HepG2 (cell line): ENCODE data around the gene IL10RA. TPM values are rescaled to one million over a fixed set of nuclear protein-coding genes. Genes with fewer than 3 reads are reported as not detected.
"Not testable (repeated sequence)": the region's sequence is repeated elsewhere in the genome, so short reads cannot be mapped to it uniquely, and the experiment has no call there.

ENCODE experiments used
- ATAC-seq: fragments of 200-7000 bp; cut with Tn5 transposase; 3 replicates; pipeline ENCODE4 v1.9.1; 2020; ENCODE audit warnings: mild to moderate bottlenecking, moderate library complexity
- BruUV-seq: library from RNA; stranded (reverse); fragments of 400-500 nt; replicated peaks from 2 replicates; lab custom pipeline; 2021; lab: Mats Ljungman, UMichigan
- CTCF ChIA-PET: fragments of 300-600 bp; formaldehyde crosslinking; extraction: SDS; loops from one replicate; lab custom pipeline; 2021; ENCODE audit warnings: low total read pairs, inconsistent platforms, low intra/inter-chr PET ratio; lab: Yijun Ruan, JAX
- POLR2A ChIA-PET: fragments of 350-600 bp; sonication (Branson Sonifier 250); formaldehyde crosslinking; loops from one replicate; lab custom pipeline; 2020; ENCODE audit warnings: antibody characterized with exemption, inconsistent platforms; lab: Yijun Ruan, JAX
- DNase-seq: peaks from one replicate; pipeline ENCODE4 v3.0.0-alpha.2; 2015; ENCODE audit warnings: low spot score
- FAIRE-seq: peaks from 3 replicates; lab custom pipeline; 2011; peaks lifted over from hg19 to GRCh38; lab: Jason Lieb, UNC
- H2AFZ ChIP-seq: one replicate; pipeline ENCODE4 v1.6.1; 2011; ENCODE audit warnings: low read length, inconsistent platforms
- H3K27ac ChIP-seq: fragments of 300-600 bp; 3 replicates; pipeline ENCODE4 v1.8.0; 2011; ENCODE audit warnings: mixed run types, mild to moderate bottlenecking, mixed read lengths, low read length, inconsistent platforms; ENCODE audit not compliant: insufficient read depth; ENCODE audit errors: extremely low read length
- H3K27me3 ChIP-seq, 2 experiments: fragments of 200-600 bp in 1 of 2; 2 replicates in 1 of 2; 3 replicates in 1 of 2; pipeline versions ENCODE4 v1.6.0 to v1.8.0; 2011; ENCODE audit warnings: low read length in 2 of 2, mild to moderate bottlenecking in 2 of 2, moderate library complexity in 2 of 2, inconsistent platforms in 1 of 2; ENCODE audit not compliant: insufficient read depth in 2 of 2, control insufficient read depth in 1 of 2
- H3K36me3 ChIP-seq, 2 experiments: fragments of 200-600 bp in 1 of 2; replicated peaks in 1 of 2; 2 replicates in 1 of 2; 3 replicates in 1 of 2; pipeline versions ENCODE4 v1.5.1 to v1.8.0; 2011; ENCODE audit warnings: low read length in 2 of 2, inconsistent platforms in 1 of 2; ENCODE audit not compliant: insufficient read depth in 2 of 2, control insufficient read depth in 1 of 2
- H3K4me1 ChIP-seq: 2 replicates; pipeline ENCODE4 v1.5.1; 2012; ENCODE audit warnings: low read length, inconsistent platforms; ENCODE audit not compliant: insufficient read depth
- H3K4me2 ChIP-seq: 2 replicates; pipeline ENCODE4 v1.6.0; 2011; ENCODE audit warnings: low read depth, low read length, inconsistent platforms
- H3K4me3 ChIP-seq, 3 experiments: fragments of 200-600 bp in 1 of 3; sonication (generic), shearing (Covaris generic) in 1 of 3; replicated peaks in 1 of 3; 2 replicates each; pipeline ENCODE4 v1.5.1; 2011 to 2016; ENCODE audit warnings: low read length in 3 of 3, inconsistent platforms in 2 of 3, low read depth in 2 of 3, mild to moderate bottlenecking in 2 of 3, control low read depth in 1 of 3, mixed read lengths in 1 of 3; ENCODE audit not compliant: insufficient read depth in 1 of 3
- H3K79me2 ChIP-seq: one replicate; pipeline ENCODE4 v1.6.1; 2011; ENCODE audit warnings: low read length, inconsistent platforms; ENCODE audit not compliant: insufficient read depth
- H3K9ac ChIP-seq: 2 replicates; pipeline ENCODE4 v1.6.0; 2011; ENCODE audit warnings: mild to moderate bottlenecking, low read depth, low read length, inconsistent platforms; ENCODE audit not compliant: insufficient read depth
- H3K9me3 ChIP-seq: 2 replicates; pipeline ENCODE4 v1.5.1; 2012; ENCODE audit warnings: mild to moderate bottlenecking, low read length
- H4K20me1 ChIP-seq: 2 replicates; pipeline ENCODE4 v1.6.0; 2011; ENCODE audit warnings: inconsistent platforms, mild to moderate bottlenecking, low read length, moderate library complexity; ENCODE audit not compliant: insufficient read depth
- ZNF552 ChIP-seq: sonication (generic); formaldehyde crosslinking; IDR thresholded peaks from 2 replicates; pipeline ENCODE4 v1.9.0; 2022; ENCODE audit warnings: missing genetic modification reagents, mild to moderate bottlenecking, borderline replicate concordance
- ZNF562 ChIP-seq: sonication (generic); formaldehyde crosslinking; IDR thresholded peaks from 2 replicates; pipeline ENCODE4 v1.8.0; 2022; ENCODE audit warnings: missing genetic modification reagents, borderline replicate concordance
- ZNF629 ChIP-seq: sonication (generic); formaldehyde crosslinking; conservative IDR thresholded peaks from 2 replicates; pipeline ENCODE4 v1.5.0; 2020; ENCODE audit warnings: missing genetic modification reagents
- WGBS: methylation state at CpG from one replicate; pipeline ENCODE4 v1.1.6; 2017; ENCODE audit warnings: low lambda C conversion rate; 5-methylcytosine and 5-hydroxymethylcytosine counted together
- in situ Hi-C: cut with HindIII; loops from 2 replicates; pipeline ENCODE4 v1.10.0; 2017; ENCODE audit warnings: low pct_unique_long_range_greater_than_20kb; ENCODE audit not compliant: extremely low pct_ligation_motif_present
- intact Hi-C: fragments of 100-400 bp; cut with micrococcal nuclease; formaldehyde crosslinking; loops from one replicate; pipeline ENCODE4 v1.10.0; 2022; ENCODE audit not compliant: unreplicated experiment
- polyA plus RNA-seq, 8 experiments: library from polyadenylated mRNA; depleted of rRNA in 3 of 8; stranded (reverse) in 7 of 8; unstranded in 1 of 8; fragments of >200 nt; fragmentation: Illumina TruSeq in 4 of 8; extraction: Trizol in 4 of 8; gene quantifications; 2 replicates each; pipeline versions ENCODE4 v1.2.1 to v1.2.3, GENCODE V29; 2011 to 2016; ENCODE audit warnings: low read depth in 4 of 8, missing spikeins in 1 of 8, mixed read lengths in 1 of 8; ENCODE audit not compliant: insufficient read depth in 1 of 8
- total RNA-seq, 5 experiments: library from RNA; depleted of rRNA; stranded (reverse); fragments of >200 nt; fragmentation: Illumina TruSeq; extraction: Trizol; gene quantifications; 2 replicates each; pipeline ENCODE4 v1.2.3, GENCODE V29; 2016; ENCODE audit warnings: low read depth in 1 of 5
- TF ChIP-seq, protein P1 (sequence below): IDR thresholded peaks from 2 replicates; pipeline ENCODE4 v1.6.1; 2016; ENCODE audit warnings: control low read depth
- TF ChIP-seq, protein P2 (sequence below): IDR thresholded peaks from 2 replicates; pipeline ENCODE4 v1.6.1; 2012; ENCODE audit warnings: inconsistent platforms
- TF ChIP-seq, protein P3 (sequence below): sonication (generic); formaldehyde crosslinking; IDR thresholded peaks from 2 replicates; pipeline ENCODE4 v1.9.0; 2021; ENCODE audit warnings: missing genetic modification reagents, borderline replicate concordance

The IL10RA gene
- total and polyA plus RNA-seq, 2 of the 13 experiments (the other 11 are each of a cell fraction or from before 2014, with no cell fraction given) = not detected

DNA sequence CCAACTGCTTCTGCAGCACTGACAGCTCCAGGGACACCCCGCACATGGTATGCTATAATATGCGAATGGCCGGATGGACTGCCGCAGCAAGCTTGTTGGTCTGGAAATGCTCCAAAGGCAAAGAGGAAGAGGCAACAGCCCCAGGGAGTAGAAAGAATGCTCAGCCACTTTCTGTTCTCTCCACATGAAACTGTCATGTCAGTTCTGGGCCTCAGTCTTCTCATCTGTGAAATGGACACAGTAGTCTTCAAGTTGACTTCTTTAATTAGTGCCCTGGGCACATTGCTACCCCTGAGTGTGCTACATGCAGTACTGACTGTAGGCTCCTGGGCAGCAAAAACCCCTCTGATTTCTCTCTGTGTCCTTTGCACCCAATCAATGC lies 19.9 kb downstream of the IL10RA start:
- Histone ChIP-seq H2AFZ (no peak overlapping the region), H3K27ac (no peak overlapping the region), H3K4me1 (peaks cover 15% of the 10 kb centered on the region), H3K36me3 (no peaks in the 10 kb centered on the region), H3K4me3 (no peak overlapping the region), H3K27me3 (peaks cover 5 to 20% of the 10 kb centered on the region in 2 experiments; a peak in 3 of 5 replicates), H4K20me1 (no peaks in the 10 kb centered on the region), H3K79me2 (no peaks in the 10 kb centered on the region), H3K9ac (no peak overlapping the region), H3K4me2 (no peak overlapping the region), H3K9me3 (no peaks in the 10 kb centered on the region)
- ChIA-PET POLR2A (no interaction called here), CTCF (no interaction called here)
- intact Hi-C loops (no loop called here), in situ Hi-C loops (no loop called here)
- no peak for DNase-seq
- BruUV-seq = no TSS peak
- WGBS = 98% methylated on average over 4 of the region's 4 CpGs
- no peak for ATAC-seq
- TF ChIP-seq, protein P1, sequence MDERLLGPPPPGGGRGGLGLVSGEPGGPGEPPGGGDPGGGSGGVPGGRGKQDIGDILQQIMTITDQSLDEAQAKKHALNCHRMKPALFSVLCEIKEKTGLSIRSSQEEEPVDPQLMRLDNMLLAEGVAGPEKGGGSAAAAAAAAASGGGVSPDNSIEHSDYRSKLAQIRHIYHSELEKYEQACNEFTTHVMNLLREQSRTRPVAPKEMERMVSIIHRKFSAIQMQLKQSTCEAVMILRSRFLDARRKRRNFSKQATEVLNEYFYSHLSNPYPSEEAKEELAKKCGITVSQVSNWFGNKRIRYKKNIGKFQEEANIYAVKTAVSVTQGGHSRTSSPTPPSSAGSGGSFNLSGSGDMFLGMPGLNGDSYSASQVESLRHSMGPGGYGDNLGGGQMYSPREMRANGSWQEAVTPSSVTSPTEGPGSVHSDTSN = no peak
- peak; percentile 57 for TF ChIP-seq ZNF629
- no peak for FAIRE-seq

DNA sequence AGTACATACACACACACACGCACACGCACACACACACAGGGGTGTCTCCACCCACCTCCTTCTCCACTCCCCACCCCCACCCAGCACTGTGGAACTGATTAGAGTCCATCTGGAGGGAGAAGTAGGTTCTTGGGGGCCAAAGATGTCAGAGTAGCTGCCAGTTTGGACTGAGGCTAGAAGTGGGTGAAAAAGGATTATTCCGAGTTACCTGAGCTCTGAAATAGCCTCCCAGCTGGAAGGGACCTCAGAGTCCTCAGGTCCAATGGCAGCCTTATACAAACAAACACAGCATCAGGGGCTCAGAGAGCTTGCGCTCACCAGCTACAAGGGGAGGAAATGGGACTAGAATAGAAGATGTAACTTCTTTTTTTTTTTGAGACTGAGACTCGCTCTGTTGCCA lies 20.8 kb downstream of the IL10RA start:
- no peak for DNase-seq
- Histone ChIP-seq H4K20me1 (no peaks in the 10 kb centered on the region), H3K36me3 (no peaks in the 10 kb centered on the region), H2AFZ (no peak overlapping the region), H3K9ac (no peak overlapping the region), H3K4me1 (peaks cover 15% of the 10 kb centered on the region), H3K27ac (no peak overlapping the region)
- WGBS = 43% methylated on average over 4 of the region's 5 CpGs
- TF ChIP-seq ZNF552 (CRISPR knock-in tag) (no peak), ZNF562 (CRISPR knock-in tag) (no peak)
- TF ChIP-seq, protein P2, sequence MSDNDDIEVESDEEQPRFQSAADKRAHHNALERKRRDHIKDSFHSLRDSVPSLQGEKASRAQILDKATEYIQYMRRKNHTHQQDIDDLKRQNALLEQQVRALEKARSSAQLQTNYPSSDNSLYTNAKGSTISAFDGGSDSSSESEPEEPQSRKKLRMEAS = no peak
- TF ChIP-seq, protein P3, sequence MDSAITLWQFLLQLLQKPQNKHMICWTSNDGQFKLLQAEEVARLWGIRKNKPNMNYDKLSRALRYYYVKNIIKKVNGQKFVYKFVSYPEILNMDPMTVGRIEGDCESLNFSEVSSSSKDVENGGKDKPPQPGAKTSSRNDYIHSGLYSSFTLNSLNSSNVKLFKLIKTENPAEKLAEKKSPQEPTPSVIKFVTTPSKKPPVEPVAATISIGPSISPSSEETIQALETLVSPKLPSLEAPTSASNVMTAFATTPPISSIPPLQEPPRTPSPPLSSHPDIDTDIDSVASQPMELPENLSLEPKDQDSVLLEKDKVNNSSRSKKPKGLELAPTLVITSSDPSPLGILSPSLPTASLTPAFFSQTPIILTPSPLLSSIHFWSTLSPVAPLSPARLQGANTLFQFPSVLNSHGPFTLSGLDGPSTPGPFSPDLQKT = no peak
- TF ChIP-seq, all 625 proteins: peak for 0
- in situ Hi-C loops = no loop called here
- CTCF ChIA-PET = no interaction called here
- Histone ChIP-seq H3K27me3 (peaks cover 5 to 25% of the 10 kb centered on the region in 2 experiments; a peak in 3 of 5 replicates), H3K79me2 (no peaks in the 10 kb centered on the region), H3K4me3 (no peak overlapping the region), H3K4me2 (no peak overlapping the region), H3K9me3 (no peaks in the 10 kb centered on the region)
- POLR2A ChIA-PET = no interaction called here
- FAIRE-seq (no peak), ATAC-seq (no peak)
- intact Hi-C loops = no loop called here
- BruUV-seq = no TSS peak

DNA sequence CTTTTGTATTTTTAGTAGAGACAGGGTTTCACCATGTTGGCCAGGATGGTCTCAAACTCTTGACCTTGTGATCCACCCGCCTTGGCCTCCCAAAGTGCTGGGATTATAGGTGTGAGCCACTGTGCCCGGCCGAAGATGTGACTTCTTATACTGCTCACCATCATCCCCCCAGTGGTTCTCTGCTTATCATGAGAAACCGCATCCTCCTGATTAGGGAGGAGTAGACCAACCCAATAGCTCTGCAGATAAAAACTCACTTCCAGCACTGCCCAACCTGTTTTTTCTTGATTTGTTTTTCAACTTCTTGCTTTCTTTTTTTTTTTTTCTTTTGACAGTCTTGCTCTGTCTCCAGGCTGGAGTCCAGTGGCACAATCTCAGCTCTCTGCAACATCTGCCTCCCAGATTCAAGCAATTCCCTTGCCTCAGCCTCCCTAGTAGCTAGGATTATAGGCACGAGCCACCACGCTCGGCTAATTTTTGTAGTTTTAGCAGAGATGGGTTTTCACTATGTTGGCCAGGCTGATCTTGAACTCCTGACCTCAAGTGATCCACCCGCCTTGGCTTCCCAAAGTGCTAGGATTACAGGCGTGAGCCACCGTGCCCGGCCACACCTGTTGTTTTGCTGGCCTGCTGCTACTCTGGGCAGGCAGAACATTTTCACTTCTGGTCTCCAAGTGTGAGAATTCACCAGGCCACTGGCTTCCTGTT lies 21.5 kb downstream of the IL10RA start:
- H3K4me2 ChIP-seq, CTCF ChIA-PET, H3K4me3 ChIP-seq, H3K9me3 ChIP-seq, DNase-seq, BruUV-seq, H3K27ac ChIP-seq, in situ Hi-C loops, H3K36me3 ChIP-seq, intact Hi-C loops, POLR2A ChIA-PET, H2AFZ ChIP-seq, FAIRE-seq, ATAC-seq, H3K79me2 ChIP-seq, H4K20me1 ChIP-seq, H3K9ac ChIP-seq: not testable (repeated sequence)
- H3K4me1 ChIP-seq = peaks cover 15% of the 10 kb centered on the region
- WGBS = 57% methylated on average over 11 of the region's 11 CpGs
- peaks cover 5 to 25% of the 10 kb centered on the region in 2 experiments; a peak in 3 of 5 replicates for H3K27me3 ChIP-seq
